ENCODE measurements around the gene SYT17. TPM values are rescaled to one million over a fixed set of nuclear protein-coding genes. Genes with fewer than 3 reads are reported as not detected.

SYT17 gene
- total RNA-seq, 4 donors from 2014 or later, result 4.2 to 9.0 (median 6.3) TPM

DNA sequence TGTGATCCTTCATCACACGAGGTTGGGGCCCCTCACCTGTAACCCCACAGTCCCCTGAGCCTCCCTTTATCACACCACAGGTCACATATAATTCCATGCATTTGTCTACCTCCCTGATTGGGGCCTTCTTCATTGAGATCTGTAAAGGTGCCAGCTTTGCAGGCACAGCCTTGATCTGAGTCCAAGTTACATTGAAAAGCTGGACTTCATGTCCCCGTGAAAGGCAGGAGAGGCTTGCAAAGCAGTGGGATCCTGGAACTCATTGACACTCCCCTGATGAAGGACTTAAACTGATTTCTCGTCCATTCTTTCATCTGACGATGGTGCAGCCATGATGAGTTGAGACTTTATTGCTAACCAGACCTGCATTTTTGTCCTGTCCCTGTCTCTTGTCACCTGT lies 3.8 kb upstream of the SYT17 start:
- no peaks in the 10 kb centered on the region for H3K9me3 ChIP-seq
- 61 to 72% methylated on average over 4 of the region's 4 CpGs for WGBS, 2 donors (ENCODE audit: low coverage in 1 of 2)
- ATAC-seq, result no peak
- H3K27me3 ChIP-seq, result peaks cover 23% of the 10 kb centered on the region
- H3K36me3 ChIP-seq, result no peaks in the 10 kb centered on the region
- no peak for TF ChIP-seq POLR2AphosphoS5 (IDR thresholded peaks at IDR 0.05)
- no peak overlapping the region for H3K4me3 ChIP-seq
- no peak overlapping the region for H3K27ac ChIP-seq
- peaks cover 0 to 23% (median 5%) of the 10 kb centered on the region in 3 donors for H3K4me1 ChIP-seq

DNA sequence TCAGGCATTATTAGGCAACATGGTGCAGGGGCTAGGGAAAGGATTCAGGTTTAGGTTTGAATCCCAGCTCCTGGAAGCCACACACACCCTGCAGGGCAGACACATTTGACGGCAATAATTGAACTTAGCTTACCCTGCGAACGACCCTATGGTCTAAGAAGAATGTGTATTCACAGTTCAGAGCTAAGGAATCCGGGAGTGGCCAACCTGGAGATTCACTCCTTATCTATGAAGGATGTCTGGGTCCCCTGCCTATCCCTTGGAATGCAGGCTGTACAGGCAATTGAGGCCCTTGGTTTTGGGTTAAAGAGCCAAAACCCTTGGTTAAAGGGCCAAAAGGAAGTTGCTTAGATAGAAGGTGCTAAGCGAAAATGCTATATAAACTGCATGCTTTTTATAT lies 2.9 kb upstream of the SYT17 start:
- Histone ChIP-seq H3K27me3 (peaks cover 31% of the 10 kb centered on the region), H3K36me3 (no peaks in the 10 kb centered on the region), H3K4me3 (no peak overlapping the region), H3K4me1 (peaks cover 0 to 28% (median 5%) of the 10 kb centered on the region in 3 donors), H3K27ac (no peak overlapping the region), H3K9me3 (no peaks in the 10 kb centered on the region)
- ATAC-seq, result no peak
- no peak for TF ChIP-seq POLR2A (IDR thresholded peaks at IDR 0.05)
- no peak for TF ChIP-seq POLR2AphosphoS5 (IDR thresholded peaks at IDR 0.05)
- no peak for TF ChIP-seq EP300 (IDR thresholded peaks at IDR 0.05)
- TF ChIP-seq CTCF (IDR thresholded peaks at IDR 0.05), result no peak
- WGBS, 2 donors (ENCODE audit: low coverage in 1 of 2), result 79 to 85% methylated on average over 3 to 5 of the region's 5 CpGs

- H3K4me3 ChIP-seq, result no peak overlapping the region
- H3K27me3 ChIP-seq, result peaks cover 32% of the 10 kb centered on the region
- no peak for TF ChIP-seq EP300 (IDR thresholded peaks at IDR 0.05)
- TF ChIP-seq POLR2A (IDR thresholded peaks at IDR 0.05), result no peak
- TF ChIP-seq POLR2AphosphoS5 (IDR thresholded peaks at IDR 0.05), result no peak
- TF ChIP-seq CTCF (IDR thresholded peaks at IDR 0.05), result no peak
- ATAC-seq, result no peak
- H3K27ac ChIP-seq, result no peak overlapping the region
- no peaks in the 10 kb centered on the region for H3K9me3 ChIP-seq
- WGBS, 2 donors (ENCODE audit: low coverage in 1 of 2), result 77% methylated on average over 2 of the region's 2 CpGs; no CpG with 5 or more reads in 1 of the 2 donors
- peaks cover 0 to 28% (median 5%) of the 10 kb centered on the region in 3 donors for H3K4me1 ChIP-seq
- no peaks in the 10 kb centered on the region for H3K36me3 ChIP-seq
Measured at GRCh38 chr16:19166500-19166899, 1.5 kb upstream of the SYT17 start.

GRCh38 chr16:19168371-19169081 lies 486 bp downstream of the SYT17 start:
- Histone ChIP-seq H3K27me3 (peaks cover 32% of the 10 kb centered on the region), H3K27ac (peak overlapping the region in 3 of 4 donors; percentile 38 to 68 (median 67)), H3K4me1 (peaks cover 0 to 28% (median 5%) of the 10 kb centered on the region in 3 donors), H3K4me3 (peak overlapping the region; percentile 25 to 66), H3K9me3 (no peaks in the 10 kb centered on the region), H3K36me3 (no peaks in the 10 kb centered on the region)
- WGBS, 2 donors (ENCODE audit: low coverage in 1 of 2), result 0% methylated on average over 3 of the region's 68 CpGs; no CpG with 5 or more reads in 1 of the 2 donors
- TF ChIP-seq CTCF (IDR thresholded peaks at IDR 0.05), result no peak
- TF ChIP-seq EP300 (IDR thresholded peaks at IDR 0.05), result no peak
- peak; percentile 7 for TF ChIP-seq POLR2AphosphoS5 (IDR thresholded peaks at IDR 0.05)
- no peak for TF ChIP-seq POLR2A (IDR thresholded peaks at IDR 0.05)
- peak; percentile 53 for ATAC-seq

DNA sequence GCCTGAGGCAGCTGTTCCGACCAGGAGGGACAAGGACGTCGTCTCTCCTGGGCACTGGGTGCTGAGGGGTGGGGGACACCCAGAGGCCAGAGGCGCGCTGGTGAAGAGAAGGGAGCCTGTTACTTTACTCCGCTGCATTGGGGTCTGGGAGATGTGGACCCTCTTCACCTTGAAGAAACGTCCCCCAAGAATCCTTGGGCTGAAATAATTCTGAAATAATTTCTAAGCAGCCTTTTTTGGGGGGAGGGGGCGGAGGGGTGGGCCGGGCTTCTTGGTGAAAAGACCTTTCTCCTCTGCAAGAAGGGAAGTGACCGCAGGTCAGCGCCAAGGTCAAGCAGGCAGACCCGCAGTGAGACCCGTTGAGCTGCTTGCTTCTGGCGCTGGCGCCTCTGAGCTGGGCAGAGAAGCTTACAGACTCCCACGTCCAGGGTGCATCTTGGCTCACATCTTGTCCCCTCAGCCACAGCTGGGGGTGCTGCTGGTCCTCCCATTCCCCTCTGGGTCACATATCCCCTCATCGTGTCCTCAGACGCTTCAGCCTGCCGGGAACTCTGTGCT lies 1.1 kb downstream of the SYT17 start:
- Histone ChIP-seq H3K4me1 (peaks cover 0 to 28% (median 5%) of the 10 kb centered on the region in 3 donors), H3K36me3 (no peaks in the 10 kb centered on the region), H3K27ac (peak overlapping the region in 2 of 4 donors; percentile 38 to 67), H3K27me3 (peaks cover 32% of the 10 kb centered on the region), H3K9me3 (no peaks in the 10 kb centered on the region), H3K4me3 (peak overlapping the region in 1 of 2 donors; percentile 66)
- WGBS, 2 donors (ENCODE audit: low coverage in 1 of 2), result 39% methylated on average over 10 of the region's 19 CpGs; no CpG with 5 or more reads in 1 of the 2 donors
- no peak for TF ChIP-seq CTCF (IDR thresholded peaks at IDR 0.05)
- TF ChIP-seq POLR2A (IDR thresholded peaks at IDR 0.05), result no peak
- no peak for TF ChIP-seq EP300 (IDR thresholded peaks at IDR 0.05)
- TF ChIP-seq POLR2AphosphoS5 (IDR thresholded peaks at IDR 0.05), result no peak
- no peak for ATAC-seq
